GM12873 (cell line): Measurements from ENCODE around the gene PTGES3.

ENCODE experiments used
- CTCF ChIP-seq: IDR thresholded peaks from 2 replicates; pipeline ENCODE4 v1.5.1; 2012; ENCODE audit warnings: low read depth, mild to moderate bottlenecking, moderate library complexity, low read length, control low read depth; ENCODE audit not compliant: insufficient read depth; ENCODE audit errors: missing control alignments

The PTGES3 gene

DNA sequence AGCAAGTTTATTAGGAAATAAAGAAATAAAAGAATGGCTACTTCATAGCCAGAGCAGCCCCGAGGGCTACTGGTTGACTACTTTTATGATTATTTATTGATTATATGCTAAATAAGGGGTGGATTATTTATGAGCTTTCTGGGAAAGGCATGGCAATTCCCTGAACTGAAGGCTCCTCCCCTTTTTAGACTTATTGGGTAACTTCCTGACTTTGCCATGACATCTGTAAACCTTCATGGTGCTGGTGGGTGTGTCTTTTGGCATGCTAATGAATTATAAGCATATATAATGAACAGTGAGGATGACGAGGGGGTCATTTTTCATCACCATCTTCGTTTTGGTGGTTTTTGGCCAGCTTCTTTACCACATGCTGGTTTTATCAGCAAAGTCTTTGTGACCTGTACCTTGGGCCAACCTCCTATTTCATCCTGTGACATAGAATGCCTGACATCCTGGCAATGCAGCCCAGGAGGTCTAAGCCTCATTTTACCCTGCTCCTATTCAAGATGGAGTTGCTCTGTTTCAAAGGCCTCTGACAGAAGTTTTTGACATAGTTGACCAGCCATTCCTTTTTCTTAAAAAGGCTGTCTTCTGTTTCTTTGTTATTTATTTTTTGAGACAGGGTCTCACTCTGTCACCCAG is 11.1 kb upstream of the PTGES3 start:
- TF ChIP-seq CTCF = no peak

GRCh38 chr12:56695327-56696101 is 7.4 kb upstream of the PTGES3 start:
- no peak for TF ChIP-seq CTCF

GRCh38 chr12:56694161-56694560 is 6.1 kb upstream of the PTGES3 start:
- no peak for TF ChIP-seq CTCF

DNA sequence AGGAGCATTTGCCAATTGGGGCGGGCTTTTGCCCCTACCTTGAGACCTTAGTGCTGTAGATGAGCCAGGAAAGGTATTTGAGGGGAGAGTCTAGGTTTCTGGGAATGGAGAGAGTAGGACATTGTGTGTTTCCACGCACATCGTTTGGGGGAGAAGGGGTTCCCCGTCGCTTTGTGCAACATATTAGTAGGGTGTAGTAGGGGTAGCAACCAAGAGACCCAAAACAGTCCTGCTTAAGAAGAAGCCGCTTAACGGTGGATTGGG is 694 bp upstream of the PTGES3 start:
- no peak for TF ChIP-seq CTCF

- TF ChIP-seq CTCF = no peak
These were observed 608 bp downstream of the PTGES3 start for GRCh38 chr12:56687223-56688128.

- TF ChIP-seq CTCF = no peak
These were observed 3.2 kb downstream of the PTGES3 start for GRCh38 chr12:56684745-56685359.

GRCh38 chr12:56682323-56682722 is 5.8 kb downstream of the PTGES3 start:
- no peak for TF ChIP-seq CTCF
